ENCODE data around the gene RRP1.

The RRP1 gene

GRCh38 chr21:43802713-43803313 lies 13.4 kb downstream of the RRP1 start:
- TF ChIP-seq SUZ12 (IDR thresholded peaks at IDR 0.05; ENCODE audit: extremely low read depth, insufficient read depth, insufficient read length) (no peak), ZNF274 (IDR thresholded peaks at IDR 0.05; ENCODE audit: low read depth, low read length) (no peak), YY1 (IDR thresholded peaks at IDR 0.05; ENCODE audit: insufficient read depth, insufficient read length) (no peak)
- Histone ChIP-seq H3K4me1 (ENCODE audit: insufficient read depth, insufficient read length) (no peaks in the 10 kb centered on the region), H3K36me3 (ENCODE audit: insufficient read depth, insufficient read length, low read length) (peaks cover 90% of the 10 kb centered on the region), H3K9ac (ENCODE audit: insufficient read length, low read depth) (no peak overlapping the region), H3K4me3 (ENCODE audit: insufficient read length, low read depth) (no peak overlapping the region), H3K9me3 (ENCODE audit: insufficient read depth, low read length) (no peaks in the 10 kb centered on the region), H3K27me3 (ENCODE audit: insufficient read depth, insufficient read length) (no peaks in the 10 kb centered on the region)
- DNase-seq (ENCODE audit: low read depth, low spot score): no peak

GRCh38 chr21:43803558-43804300 lies 14.4 kb downstream of the RRP1 start:
- Histone ChIP-seq H3K9me3 (ENCODE audit: insufficient read depth, low read length) (no peaks in the 10 kb centered on the region), H3K4me3 (ENCODE audit: insufficient read length, low read depth) (no peak overlapping the region), H3K27me3 (ENCODE audit: insufficient read depth, insufficient read length) (no peaks in the 10 kb centered on the region), H3K9ac (ENCODE audit: insufficient read length, low read depth) (no peak overlapping the region), H3K4me1 (ENCODE audit: insufficient read depth, insufficient read length) (no peaks in the 10 kb centered on the region), H3K36me3 (ENCODE audit: insufficient read depth, insufficient read length, low read length) (peaks cover 89% of the 10 kb centered on the region)
- DNase-seq (ENCODE audit: low read depth, low spot score): no peak
- TF ChIP-seq YY1 (IDR thresholded peaks at IDR 0.05; ENCODE audit: insufficient read depth, insufficient read length) (no peak), SUZ12 (IDR thresholded peaks at IDR 0.05; ENCODE audit: extremely low read depth, insufficient read depth, insufficient read length) (no peak), ZNF274 (IDR thresholded peaks at IDR 0.05; ENCODE audit: low read depth, low read length) (no peak)

GRCh38 chr21:43805275-43805800 lies 16.0 kb downstream of the RRP1 start:
- no peak overlapping the region for H3K9ac ChIP-seq (ENCODE audit: insufficient read length, low read depth)
- H3K36me3 ChIP-seq (ENCODE audit: insufficient read depth, insufficient read length, low read length): peaks cover 81% of the 10 kb centered on the region
- no peaks in the 10 kb centered on the region for H3K4me1 ChIP-seq (ENCODE audit: insufficient read depth, insufficient read length)
- DNase-seq (ENCODE audit: low read depth, low spot score): no peak
- TF ChIP-seq ZNF274 (IDR thresholded peaks at IDR 0.05; ENCODE audit: low read depth, low read length) (no peak), YY1 (IDR thresholded peaks at IDR 0.05; ENCODE audit: insufficient read depth, insufficient read length) (no peak), SUZ12 (IDR thresholded peaks at IDR 0.05; ENCODE audit: extremely low read depth, insufficient read depth, insufficient read length) (no peak)
- no peaks in the 10 kb centered on the region for H3K9me3 ChIP-seq (ENCODE audit: insufficient read depth, low read length)
- H3K27me3 ChIP-seq (ENCODE audit: insufficient read depth, insufficient read length): no peaks in the 10 kb centered on the region
- H3K4me3 ChIP-seq (ENCODE audit: insufficient read length, low read depth): no peak overlapping the region

- Histone ChIP-seq H3K9ac (ENCODE audit: insufficient read length, low read depth) (no peak overlapping the region), H3K4me3 (ENCODE audit: insufficient read length, low read depth) (no peak overlapping the region), H3K27me3 (ENCODE audit: insufficient read depth, insufficient read length) (no peaks in the 10 kb centered on the region), H3K4me1 (ENCODE audit: insufficient read depth, insufficient read length) (peaks cover 3% of the 10 kb centered on the region), H3K36me3 (ENCODE audit: insufficient read depth, insufficient read length, low read length) (peaks cover 73% of the 10 kb centered on the region), H3K9me3 (ENCODE audit: insufficient read depth, low read length) (no peaks in the 10 kb centered on the region)
- DNase-seq (ENCODE audit: low read depth, low spot score): no peak
- TF ChIP-seq YY1 (IDR thresholded peaks at IDR 0.05; ENCODE audit: insufficient read depth, insufficient read length) (no peak), SUZ12 (IDR thresholded peaks at IDR 0.05; ENCODE audit: extremely low read depth, insufficient read depth, insufficient read length) (no peak), ZNF274 (IDR thresholded peaks at IDR 0.05; ENCODE audit: low read depth, low read length) (no peak)
Observed at GRCh38 chr21:43806017-43806710, 16.8 kb downstream of the RRP1 start.

GRCh38 chr21:43808367-43808766 lies 19.0 kb downstream of the RRP1 start:
- TF ChIP-seq SUZ12 (IDR thresholded peaks at IDR 0.05; ENCODE audit: extremely low read depth, insufficient read depth, insufficient read length) (no peak), YY1 (IDR thresholded peaks at IDR 0.05; ENCODE audit: insufficient read depth, insufficient read length) (no peak), ZNF274 (IDR thresholded peaks at IDR 0.05; ENCODE audit: low read depth, low read length) (no peak)
- H3K9me3 ChIP-seq (ENCODE audit: insufficient read depth, low read length): no peaks in the 10 kb centered on the region
- DNase-seq (ENCODE audit: low read depth, low spot score): no peak
- H3K4me3 ChIP-seq (ENCODE audit: insufficient read length, low read depth): no peak overlapping the region
- peaks cover 23% of the 10 kb centered on the region for H3K4me1 ChIP-seq (ENCODE audit: insufficient read depth, insufficient read length)
- peaks cover 51% of the 10 kb centered on the region for H3K36me3 ChIP-seq (ENCODE audit: insufficient read depth, insufficient read length, low read length)
- H3K27me3 ChIP-seq (ENCODE audit: insufficient read depth, insufficient read length): no peaks in the 10 kb centered on the region
- no peak overlapping the region for H3K9ac ChIP-seq (ENCODE audit: insufficient read length, low read depth)

GRCh38 chr21:43808832-43809251 lies 19.5 kb downstream of the RRP1 start:
- TF ChIP-seq YY1 (IDR thresholded peaks at IDR 0.05; ENCODE audit: insufficient read depth, insufficient read length) (no peak), ZNF274 (IDR thresholded peaks at IDR 0.05; ENCODE audit: low read depth, low read length) (no peak), SUZ12 (IDR thresholded peaks at IDR 0.05; ENCODE audit: extremely low read depth, insufficient read depth, insufficient read length) (no peak)
- Histone ChIP-seq H3K27me3 (ENCODE audit: insufficient read depth, insufficient read length) (no peaks in the 10 kb centered on the region), H3K4me3 (ENCODE audit: insufficient read length, low read depth) (no peak overlapping the region), H3K9ac (ENCODE audit: insufficient read length, low read depth) (no peak overlapping the region), H3K9me3 (ENCODE audit: insufficient read depth, low read length) (no peaks in the 10 kb centered on the region), H3K36me3 (ENCODE audit: insufficient read depth, insufficient read length, low read length) (peaks cover 46% of the 10 kb centered on the region), H3K4me1 (ENCODE audit: insufficient read depth, insufficient read length) (peaks cover 26% of the 10 kb centered on the region)
- DNase-seq (ENCODE audit: low read depth, low spot score): no peak
